Neuronal stem cell (in vitro differentiated cells): Measurements from ENCODE around the gene ADIPOR2.

ENCODE experiments used
- DNase-seq: peaks from one replicate; pipeline ENCODE4 v3.0.0-alpha.2; 2013; ENCODE audit warnings: low spot score
- H2AFZ ChIP-seq: one replicate; pipeline ENCODE4 v1.6.1; 2013; ENCODE audit warnings: mild to moderate bottlenecking, low read length, inconsistent platforms
- H2AK5ac ChIP-seq: 2 replicates; pipeline ENCODE4 v1.6.1; 2013; ENCODE audit warnings: low read depth, mild to moderate bottlenecking, inconsistent platforms, low read length, moderate library complexity, mixed read lengths
- H2BK120ac ChIP-seq: 2 replicates; pipeline ENCODE4 v1.6.1; 2013; ENCODE audit warnings: low read depth, mild to moderate bottlenecking, inconsistent platforms, low read length, moderate library complexity, mixed read lengths
- H2BK12ac ChIP-seq: one replicate; pipeline ENCODE4 v1.6.1; 2013; ENCODE audit warnings: low read length, inconsistent platforms
- H2BK15ac ChIP-seq: 2 replicates; pipeline ENCODE4 v1.6.1; 2013; ENCODE audit warnings: mild to moderate bottlenecking, low read length, inconsistent platforms, mixed read lengths
- H2BK5ac ChIP-seq: one replicate; pipeline ENCODE4 v1.6.1; 2013; ENCODE audit warnings: inconsistent platforms, mild to moderate bottlenecking, low read length, moderate library complexity
- H3K14ac ChIP-seq: one replicate; pipeline ENCODE4 v1.6.1; 2013; ENCODE audit warnings: low read length, inconsistent platforms
- H3K18ac ChIP-seq: 2 replicates; pipeline ENCODE4 v1.6.1; 2013; ENCODE audit warnings: low read length, inconsistent platforms
- H3K23ac ChIP-seq: 2 replicates; pipeline ENCODE4 v1.6.1; 2013; ENCODE audit warnings: low read depth, mild to moderate bottlenecking, mixed read lengths, low read length, inconsistent platforms; ENCODE audit not compliant: poor library complexity
- H3K27ac ChIP-seq: replicated peaks from 3 replicates; pipeline ENCODE4 v1.5.1; 2013; ENCODE audit warnings: low read length, inconsistent platforms
- H3K27me3 ChIP-seq, 3 experiments: 2 replicates each; pipeline ENCODE4 v1.6.1; 2013; ENCODE audit warnings: low read length in 3 of 3, mild to moderate bottlenecking in 2 of 3, inconsistent platforms in 1 of 3, low read depth in 1 of 3, mixed read lengths in 1 of 3, moderate library complexity in 1 of 3; ENCODE audit not compliant: control insufficient read depth in 3 of 3, insufficient read depth in 3 of 3
- H3K36me3 ChIP-seq, 2 donors: replicated peaks in 1 of 2; 2 replicates each; pipeline ENCODE4 v1.6.1; 2013; ENCODE audit warnings: low read length in 2 of 2; ENCODE audit not compliant: control insufficient read depth in 2 of 2, insufficient read depth in 2 of 2
- H3K4ac ChIP-seq: 2 replicates; pipeline ENCODE4 v1.6.1; 2013; ENCODE audit warnings: inconsistent platforms, mild to moderate bottlenecking, low read length, moderate library complexity
- H3K4me1 ChIP-seq, 2 donors: 1 replicate in 1 of 2; 2 replicates in 1 of 2; pipeline ENCODE4 v1.6.1; 2013; ENCODE audit warnings: low read length in 2 of 2, low read depth in 1 of 2; ENCODE audit not compliant: control insufficient read depth in 2 of 2, insufficient read depth in 1 of 2
- H3K4me2 ChIP-seq: one replicate; pipeline ENCODE4 v1.6.1; 2013; ENCODE audit warnings: mild to moderate bottlenecking, low read length, inconsistent platforms; ENCODE audit not compliant: insufficient read depth, poor library complexity, severe bottlenecking
- H3K4me3 ChIP-seq, 2 donors: 2 replicates each; pipeline ENCODE4 v1.5.1; 2013; ENCODE audit warnings: low read length in 2 of 2, mild to moderate bottlenecking in 2 of 2, inconsistent platforms in 1 of 2, moderate library complexity in 1 of 2
- H3K79me1 ChIP-seq: one replicate; pipeline ENCODE4 v1.6.1; 2013; ENCODE audit warnings: low read depth, mild to moderate bottlenecking, inconsistent platforms, low read length, moderate library complexity
- H3K9ac ChIP-seq: one replicate; pipeline ENCODE4 v1.6.1; 2013; ENCODE audit warnings: mild to moderate bottlenecking, low read depth, low read length, inconsistent platforms; ENCODE audit not compliant: poor library complexity
- H3K9me3 ChIP-seq, 2 donors: replicated peaks in 1 of 2; 2 replicates each; pipeline versions ENCODE3 to v1.6.1; 2013; ENCODE audit warnings: low read length in 2 of 2, mild to moderate bottlenecking in 2 of 2, inconsistent platforms in 1 of 2, low read depth in 1 of 2, mixed read lengths in 1 of 2, moderate library complexity in 1 of 2; ENCODE audit not compliant: control insufficient read depth in 2 of 2, insufficient read depth in 1 of 2
- H4K8ac ChIP-seq: one replicate; pipeline ENCODE4 v1.6.1; 2013; ENCODE audit warnings: low read depth, mild to moderate bottlenecking, inconsistent platforms, low read length, moderate library complexity
- H4K91ac ChIP-seq: one replicate; pipeline ENCODE4 v1.6.1; 2013; ENCODE audit warnings: low read length, low read depth, mild to moderate bottlenecking, inconsistent platforms; ENCODE audit not compliant: poor library complexity
- WGBS, 2 donors: extraction: QIAGEN DNeasy Blood & Tissue Kit; methylation state at CpG; one replicate each; pipeline ENCODE4 v1.1.7; 2013; ENCODE audit warnings: missing lambda C conversion rate in 2 of 2, mixed read lengths in 1 of 2; ENCODE audit not compliant: insufficient read length in 2 of 2, insufficient replicate concordance in 1 of 2; ENCODE audit errors: extremely low coverage in 2 of 2; 5-methylcytosine and 5-hydroxymethylcytosine counted together

The ADIPOR2 gene

DNA sequence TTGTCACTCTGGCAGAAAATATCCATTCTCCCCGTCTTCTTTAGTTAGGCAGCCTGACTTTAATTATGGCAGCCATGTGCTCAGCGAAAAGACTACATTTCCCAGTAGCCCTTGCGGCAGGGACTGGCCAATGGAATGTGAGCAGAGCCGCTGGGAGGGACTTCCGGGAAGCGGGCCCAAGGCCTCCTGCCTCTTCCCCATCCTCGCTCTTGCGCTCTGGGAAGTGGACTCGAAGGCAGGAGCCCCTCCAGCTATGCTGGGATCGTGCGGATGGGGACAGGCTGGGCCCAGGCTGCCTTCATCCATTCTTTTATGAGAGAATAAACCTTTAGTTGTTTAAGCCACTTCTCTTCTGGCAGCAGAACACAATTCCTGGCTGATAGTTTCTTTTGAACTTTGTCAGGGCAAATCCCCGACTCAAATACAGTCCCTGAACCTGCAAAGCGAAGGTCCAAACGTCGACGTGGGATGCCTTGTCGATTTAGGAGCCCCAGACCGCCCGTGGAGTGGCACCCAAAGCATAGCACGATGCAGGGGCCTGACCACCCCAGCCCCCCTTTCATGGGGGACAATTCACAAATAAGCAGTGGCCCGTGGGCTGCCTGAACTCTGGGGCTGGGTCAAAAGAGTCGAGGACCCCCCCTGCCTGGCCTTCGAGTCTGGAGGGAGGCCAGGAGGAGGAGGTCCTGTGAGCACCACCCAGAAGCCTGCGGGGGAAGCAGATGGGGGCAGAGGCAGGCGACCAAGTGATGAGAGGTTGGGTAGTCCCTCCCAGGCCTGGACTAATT, 113.9 kb downstream of the ADIPOR2 start:
- Histone ChIP-seq H3K4ac (peak overlapping the region; percentile 87), H2AK5ac (peak overlapping the region; percentile 98), H2BK120ac (peak overlapping the region; percentile 58), H3K79me1 (peaks cover 2% of the 10 kb centered on the region), H3K14ac (no peak overlapping the region), H2BK15ac (peak overlapping the region; percentile 45), H2AFZ (peak overlapping the region; percentile 91), H4K8ac (peak overlapping the region; percentile 27), H3K18ac (peak overlapping the region; percentile 88), H3K9ac (no peak overlapping the region), H4K91ac (peak overlapping the region; percentile 75), H2BK12ac (no peak overlapping the region), H2BK5ac (no peak overlapping the region), H3K27me3 (no peaks in the 10 kb centered on the region), H3K36me3 (no peaks in the 10 kb centered on the region), H3K27ac (no peak overlapping the region), H3K4me3 (peak overlapping the region in 1 of 2 donors; percentile 10), H3K23ac (no peak overlapping the region), H3K4me1 (peaks cover 2 to 3% of the 10 kb centered on the region in 2 donors), H3K9me3 (peaks cover 0 to 4% of the 10 kb centered on the region in 2 donors), H3K4me2 (peak overlapping the region; percentile 13)
- no CpG with 5 or more reads among the region's 25 CpGs for WGBS, 2 donors
- peak; percentile 73 for DNase-seq

DNA sequence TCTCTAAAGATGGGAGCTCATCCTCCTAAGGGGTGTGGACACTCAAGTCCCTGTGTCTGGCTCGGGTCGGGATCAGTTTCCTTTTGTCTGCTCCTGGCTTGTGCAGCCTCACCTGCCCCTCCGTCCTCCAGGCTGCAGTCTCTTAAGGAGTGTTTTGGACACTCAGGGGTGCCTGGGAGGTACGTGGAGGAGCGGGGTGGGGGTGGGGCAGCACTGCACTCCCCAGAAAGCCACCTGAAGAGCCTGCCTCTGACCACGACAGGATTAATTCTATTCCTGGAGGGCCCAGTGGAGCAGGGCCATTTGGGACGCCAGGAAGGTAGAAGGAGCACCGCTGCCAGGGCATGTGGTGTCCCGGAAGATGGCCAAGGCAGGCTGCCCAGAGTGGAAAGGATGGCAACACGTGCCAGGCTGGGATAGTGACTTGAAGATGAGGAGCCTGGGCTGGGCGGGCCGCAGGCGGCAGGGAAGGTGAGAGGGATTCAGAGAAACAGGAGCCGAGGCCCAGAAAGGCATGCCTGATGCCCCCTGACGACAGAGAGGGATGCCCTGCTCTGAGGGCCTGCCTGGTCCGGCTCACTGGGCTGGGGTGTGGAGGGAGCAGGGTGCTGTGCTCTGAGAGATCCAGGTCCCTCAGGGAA, 114.7 kb downstream of the ADIPOR2 start:
- H3K23ac ChIP-seq, result no peak overlapping the region
- H4K8ac ChIP-seq, result no peak overlapping the region
- H2BK15ac ChIP-seq, result peak overlapping the region; percentile 46
- H4K91ac ChIP-seq, result no peak overlapping the region
- H3K9me3 ChIP-seq, result peaks cover under 1 to 4% of the 10 kb centered on the region in 2 donors
- peak overlapping the region; percentile 36 for H2AFZ ChIP-seq
- H3K4me1 ChIP-seq, result peaks cover 2 to 3% of the 10 kb centered on the region in 2 donors
- no peak overlapping the region for H3K18ac ChIP-seq
- H2BK5ac ChIP-seq, result no peak overlapping the region
- H2BK120ac ChIP-seq, result no peak overlapping the region
- H2AK5ac ChIP-seq, result peak overlapping the region; percentile 98
- WGBS, 2 donors, result no CpG with 5 or more reads among the region's 16 CpGs
- no peak overlapping the region for H3K27ac ChIP-seq
- H3K36me3 ChIP-seq, result no peaks in the 10 kb centered on the region
- peak overlapping the region; percentile 9 for H3K9ac ChIP-seq
- H3K4ac ChIP-seq, result no peak overlapping the region
- H2BK12ac ChIP-seq, result no peak overlapping the region
- no peak overlapping the region for H3K4me3 ChIP-seq
- DNase-seq, result no peak
- no peak overlapping the region for H3K14ac ChIP-seq
- no peak overlapping the region for H3K4me2 ChIP-seq
- peaks cover 2% of the 10 kb centered on the region for H3K79me1 ChIP-seq
- H3K27me3 ChIP-seq, result no peaks in the 10 kb centered on the region

DNA sequence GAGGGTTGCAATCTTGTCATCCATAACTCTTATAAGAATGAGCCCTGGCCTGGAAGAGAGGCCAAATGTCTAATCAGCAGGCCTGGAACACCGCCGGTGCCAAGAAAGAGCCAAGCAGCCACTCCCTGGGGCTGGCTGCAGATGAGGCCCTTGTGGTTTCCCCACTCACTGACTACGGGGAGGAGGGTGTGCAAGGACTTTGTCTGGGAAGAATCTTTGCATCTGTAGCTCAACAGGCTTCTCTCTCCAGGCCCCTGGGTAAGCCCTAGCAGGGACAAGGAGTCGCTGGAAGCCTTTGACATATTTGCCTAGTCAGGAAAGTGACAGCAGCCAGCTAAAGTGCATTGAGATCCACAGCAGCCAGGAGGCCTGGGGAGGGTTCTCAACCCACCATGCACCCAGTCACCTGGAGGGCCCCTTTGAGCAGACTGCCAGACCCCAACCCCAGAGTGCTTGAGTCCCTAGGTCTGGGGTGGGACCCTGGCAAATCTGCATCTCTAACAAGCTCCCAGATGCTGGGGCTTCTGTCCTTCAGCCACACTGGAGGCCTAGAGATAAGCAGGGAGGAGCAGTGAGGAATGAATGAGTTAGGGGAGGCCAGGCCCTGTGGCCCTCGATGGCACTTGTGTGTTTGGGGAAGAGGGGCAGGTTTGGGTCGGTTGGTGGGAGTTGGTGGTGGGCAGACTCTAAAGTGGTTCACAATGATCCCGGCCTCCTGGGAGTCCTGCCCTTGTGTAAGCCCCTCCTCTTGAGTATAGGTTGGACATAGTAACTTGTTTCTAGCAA, 115.6 kb downstream of the ADIPOR2 start:
- H4K8ac ChIP-seq, result no peak overlapping the region
- no peak overlapping the region for H2BK5ac ChIP-seq
- H3K4me3 ChIP-seq, result no peak overlapping the region
- no peak overlapping the region for H3K9ac ChIP-seq
- no peak overlapping the region for H2AK5ac ChIP-seq
- peak overlapping the region; percentile 36 for H2AFZ ChIP-seq
- H2BK12ac ChIP-seq, result no peak overlapping the region
- H3K18ac ChIP-seq, result no peak overlapping the region
- H3K23ac ChIP-seq, result no peak overlapping the region
- peaks cover 2 to 3% of the 10 kb centered on the region in 2 donors for H3K4me1 ChIP-seq
- no peak overlapping the region for H2BK120ac ChIP-seq
- no peak overlapping the region for H4K91ac ChIP-seq
- no peak overlapping the region for H2BK15ac ChIP-seq
- no peak overlapping the region for H3K4ac ChIP-seq
- H3K79me1 ChIP-seq, result peaks cover 2% of the 10 kb centered on the region
- no CpG with 5 or more reads among the region's 7 CpGs for WGBS, 2 donors
- no peak for DNase-seq
- H3K27me3 ChIP-seq, result no peaks in the 10 kb centered on the region
- H3K4me2 ChIP-seq, result no peak overlapping the region
- H3K14ac ChIP-seq, result no peak overlapping the region
- H3K9me3 ChIP-seq, result peaks cover 2 to 4% of the 10 kb centered on the region in 2 donors
- no peak overlapping the region for H3K27ac ChIP-seq
- no peaks in the 10 kb centered on the region for H3K36me3 ChIP-seq
